ENCODE data around the gene SNX7.

Gene SNX7

DNA sequence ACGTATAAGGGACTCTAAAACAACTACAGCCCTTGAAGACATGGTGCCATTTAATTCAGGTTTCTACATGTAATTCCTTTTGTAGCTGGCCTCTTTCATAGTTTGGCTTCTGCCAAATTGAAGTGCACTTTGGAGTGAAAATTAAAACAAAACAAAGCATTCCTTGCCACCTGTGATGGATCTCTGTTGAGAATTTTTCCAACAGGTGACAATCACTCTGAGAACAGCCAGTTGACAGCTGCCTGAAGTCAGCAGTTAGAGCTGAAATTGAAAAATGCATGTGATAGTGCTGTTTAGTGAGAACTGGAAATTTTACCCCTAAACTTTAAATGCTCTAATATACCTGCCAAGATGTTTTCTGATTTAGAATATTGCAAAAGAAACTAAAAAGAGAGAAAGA, 134.5 kb downstream of the SNX7 start:
- TF ChIP-seq, protein P1, sequence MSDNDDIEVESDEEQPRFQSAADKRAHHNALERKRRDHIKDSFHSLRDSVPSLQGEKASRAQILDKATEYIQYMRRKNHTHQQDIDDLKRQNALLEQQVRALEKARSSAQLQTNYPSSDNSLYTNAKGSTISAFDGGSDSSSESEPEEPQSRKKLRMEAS (IDR thresholded peaks at IDR 0.05) = no peak
- TF ChIP-seq USF1 (IDR thresholded peaks at IDR 0.05) (no peak), RAD21 (IDR thresholded peaks at IDR 0.05; ENCODE audit: low read depth) (no peak), TAF1 (IDR thresholded peaks at IDR 0.05; ENCODE audit: low read depth) (no peak), ZBTB7A (IDR thresholded peaks at IDR 0.05; ENCODE audit: low read depth) (no peak), CEBPB (IDR thresholded peaks at IDR 0.05) (no peak)

- TF ChIP-seq FOXM1 (IDR thresholded peaks at IDR 0.05; ENCODE audit: borderline replicate concordance, low read depth) (no peak), NFIC (IDR thresholded peaks at IDR 0.05) (no peak), EGR1 (IDR thresholded peaks at IDR 0.05) (no peak), YY1 (IDR thresholded peaks at IDR 0.05; ENCODE audit: low read depth) (no peak), EP300 (IDR thresholded peaks at IDR 0.05; ENCODE audit: borderline replicate concordance) (no peak), CREB1 (IDR thresholded peaks at IDR 0.05; ENCODE audit: low read depth) (no peak), TAF1 (IDR thresholded peaks at IDR 0.05; ENCODE audit: low read depth) (no peak), ZBTB7A (IDR thresholded peaks at IDR 0.05; ENCODE audit: low read depth) (no peak), USF1 (IDR thresholded peaks at IDR 0.05) (no peak), TCF12 (IDR thresholded peaks at IDR 0.05; ENCODE audit: low read depth) (no peak), REST (IDR thresholded peaks at IDR 0.05; ENCODE audit: low read depth) (no peak), CEBPB (IDR thresholded peaks at IDR 0.05) (no peak), TEAD4 (IDR thresholded peaks at IDR 0.05) (no peak), RAD21 (IDR thresholded peaks at IDR 0.05; ENCODE audit: low read depth) (no peak)
- TF ChIP-seq, protein P1 (IDR thresholded peaks at IDR 0.05) = no peak
Measured at GRCh38 chr1:98797506-98797905, 136.0 kb downstream of the SNX7 start.

All from Ishikawa (cell line).